ENCODE results near the gene ABHD10.

ABHD10 gene

GRCh38 chr3:111978583-111979433 lies at the start of gene ABHD10:
Gene ABHD10 (plus strand): TSS chr3:111979026. CDS start chr3:111979062, 36 bp downstream.
- DNase-seq, result peak; percentile 95

DNA sequence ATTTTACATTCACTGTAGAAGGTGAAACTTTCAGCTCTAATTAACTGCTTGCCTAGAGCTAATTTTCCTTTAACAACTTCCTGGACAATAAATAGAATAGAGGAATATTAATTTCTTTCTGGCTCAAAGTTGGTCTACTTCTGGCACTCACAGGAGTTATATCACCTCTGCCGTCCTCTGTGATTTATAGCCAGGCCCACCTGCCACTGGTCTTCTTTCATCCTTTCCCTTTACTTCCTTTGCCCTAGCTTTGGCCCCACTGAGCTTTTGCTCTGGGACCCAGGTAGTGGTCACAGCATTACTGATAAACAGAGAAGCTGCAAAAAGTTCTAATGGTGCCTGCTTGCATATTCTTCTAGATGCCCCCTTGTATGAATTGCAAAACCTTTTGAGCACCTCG lies 49.3 kb upstream of the ABHD10 start:
- DNase-seq, result no peak

GRCh38 chr3:111932946-111933345 lies 45.9 kb upstream of the ABHD10 start:
- DNase-seq, result no peak

DNA sequence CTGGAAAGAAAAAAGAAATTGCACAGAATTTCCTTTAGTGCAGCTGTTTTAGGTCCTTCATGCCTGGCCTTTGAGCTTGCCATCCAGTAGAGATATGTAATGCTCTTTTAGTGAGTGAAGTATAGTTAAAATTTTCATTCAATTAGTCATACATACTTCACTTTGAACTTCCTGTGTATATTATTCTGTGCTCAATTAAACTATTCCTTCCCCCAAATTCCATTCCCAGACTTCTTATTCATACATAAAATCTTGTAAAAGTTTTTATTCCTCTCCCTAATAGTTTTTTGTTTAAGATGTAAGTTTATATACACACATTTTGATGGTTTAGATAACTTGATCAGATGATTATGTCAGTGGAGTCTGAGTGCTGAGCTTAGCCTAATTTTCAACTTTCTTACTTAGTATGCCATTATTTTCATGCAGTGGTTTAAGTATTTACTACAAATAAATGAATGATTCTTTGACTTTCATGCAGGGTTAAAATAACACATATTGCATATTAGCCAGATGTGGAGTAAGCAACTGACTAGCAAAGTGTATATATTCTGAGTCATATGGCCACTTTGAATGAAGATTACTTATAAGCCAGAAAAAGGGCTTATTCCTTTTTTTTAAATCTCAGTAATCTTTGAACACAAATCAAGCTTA lies 42.5 kb upstream of the ABHD10 start:
- no peak for DNase-seq

- DNase-seq, result no peak
Measured at GRCh38 chr3:111936967-111937366, 41.9 kb upstream of the ABHD10 start.

- DNase-seq, result no peak
Measured at GRCh38 chr3:111937871-111938270, 41.0 kb upstream of the ABHD10 start.

DNA sequence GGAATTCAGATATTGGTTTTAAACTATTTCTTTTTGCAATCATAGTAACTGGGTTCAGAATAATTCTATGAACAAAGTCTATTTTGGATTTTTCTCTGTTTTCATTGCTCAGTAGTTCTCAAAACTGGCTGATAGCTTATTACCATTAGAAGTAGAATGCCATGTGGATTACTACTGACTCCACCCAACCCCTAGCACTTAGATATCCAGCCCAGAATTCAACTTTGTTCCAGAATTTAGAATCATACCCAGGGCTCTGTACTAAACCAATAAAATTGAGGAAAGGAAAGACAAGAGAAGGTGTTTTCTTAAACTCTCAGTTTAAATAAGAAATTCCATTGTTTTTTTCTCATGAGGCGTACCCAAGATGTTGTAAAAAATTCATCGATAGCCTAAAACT lies 39.0 kb upstream of the ABHD10 start:
- DNase-seq, result no peak

DNA sequence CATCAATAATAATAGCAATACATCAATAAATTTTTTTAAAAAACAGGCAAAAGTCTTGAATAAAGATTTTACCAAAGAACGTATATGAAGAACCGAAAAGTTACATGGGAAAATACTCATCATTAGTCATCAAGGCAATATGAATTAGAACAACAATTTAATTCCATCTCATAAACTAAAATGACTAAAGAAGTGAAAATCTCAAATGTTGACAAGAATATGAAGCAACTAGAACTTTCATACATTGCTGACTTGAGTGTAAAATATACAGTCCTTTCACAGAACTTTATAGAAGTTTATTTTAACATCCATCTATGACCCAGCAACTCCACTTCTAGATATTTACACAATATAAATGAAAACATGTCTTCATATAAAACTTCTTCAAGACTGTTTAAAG lies 35.3 kb upstream of the ABHD10 start:
- no peak for DNase-seq

GRCh38 chr3:111944372-111944771 lies 34.5 kb upstream of the ABHD10 start:
- DNase-seq, result no peak

DNA sequence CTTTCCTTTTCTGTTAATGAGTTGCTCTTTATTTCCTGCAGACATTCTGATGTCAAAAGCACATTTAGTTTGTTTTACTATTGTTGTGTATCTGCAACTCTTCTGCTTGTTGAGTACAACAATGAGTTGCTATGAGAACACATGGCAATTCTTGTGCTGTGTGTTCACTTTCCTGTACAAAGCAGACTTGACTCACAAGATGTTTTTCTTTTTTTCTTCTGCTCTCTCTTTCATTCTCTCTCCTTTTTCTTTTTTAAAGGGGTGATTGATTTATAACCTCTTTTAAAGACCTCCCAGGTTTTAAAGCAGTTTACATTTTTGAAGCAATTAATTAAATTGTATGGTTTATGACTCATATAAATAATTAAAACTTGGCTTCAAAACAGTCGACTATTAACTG lies 31.6 kb upstream of the ABHD10 start:
- DNase-seq, result no peak

DNA sequence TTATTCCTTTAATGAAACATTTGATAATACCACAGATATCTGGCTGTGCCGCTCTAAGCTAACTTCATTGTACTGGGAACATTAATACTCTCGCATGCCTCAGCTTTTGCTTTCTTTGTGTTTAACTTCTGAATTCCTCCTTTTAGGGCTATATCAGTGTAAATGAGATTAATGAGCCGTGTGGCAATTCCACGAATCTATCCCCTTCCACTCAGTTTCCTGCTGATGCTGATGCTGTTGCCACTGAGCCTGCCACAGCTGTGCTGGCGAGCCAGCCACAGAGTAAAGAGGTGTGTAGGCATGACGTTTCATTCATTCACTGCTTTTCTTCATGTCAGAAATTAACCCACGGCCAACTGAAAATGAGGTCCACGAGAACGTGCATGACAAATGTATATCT lies 30.0 kb upstream of the ABHD10 start:
- no peak for DNase-seq

- DNase-seq, result no peak
Measured at GRCh38 chr3:111949712-111950111, 29.1 kb upstream of the ABHD10 start.

DNA sequence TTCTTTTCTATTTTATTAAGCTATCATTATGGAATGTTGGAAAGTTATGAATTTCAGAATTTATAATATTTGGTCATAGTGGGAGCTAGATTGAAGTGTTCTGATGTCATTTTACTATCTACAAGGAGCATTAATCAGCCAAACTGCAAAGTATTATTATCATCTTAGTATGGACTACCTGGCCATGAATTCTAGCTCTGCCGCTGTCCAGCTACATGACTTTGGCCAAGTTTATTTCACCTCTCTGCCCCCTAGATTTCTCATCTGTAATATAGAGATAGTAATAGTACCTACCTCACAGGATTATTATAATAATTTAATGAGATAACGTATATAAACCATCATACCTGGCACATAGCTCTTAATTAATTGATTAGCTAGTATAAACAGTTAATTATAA lies 27.8 kb upstream of the ABHD10 start:
- no peak for DNase-seq

DNA sequence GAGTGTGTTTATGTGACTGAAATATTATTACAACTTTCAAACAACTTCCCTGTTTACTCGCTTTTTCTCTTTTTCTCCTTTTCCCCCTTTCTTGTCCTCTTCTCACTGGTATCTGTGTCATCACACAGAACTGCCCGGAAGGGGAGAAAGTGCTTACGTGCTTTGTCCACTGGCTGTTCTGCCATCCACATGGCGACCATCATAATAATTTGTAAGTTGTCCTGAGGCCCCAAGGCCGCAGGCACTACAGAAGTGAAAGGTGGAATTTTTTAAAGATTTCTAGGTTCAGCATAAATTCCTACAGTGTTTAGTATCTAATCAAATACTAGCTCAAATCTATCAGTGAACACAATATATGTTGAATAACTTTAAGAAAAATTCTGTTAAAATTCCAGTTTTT lies 26.7 kb upstream of the ABHD10 start:
- no peak for DNase-seq

DNA sequence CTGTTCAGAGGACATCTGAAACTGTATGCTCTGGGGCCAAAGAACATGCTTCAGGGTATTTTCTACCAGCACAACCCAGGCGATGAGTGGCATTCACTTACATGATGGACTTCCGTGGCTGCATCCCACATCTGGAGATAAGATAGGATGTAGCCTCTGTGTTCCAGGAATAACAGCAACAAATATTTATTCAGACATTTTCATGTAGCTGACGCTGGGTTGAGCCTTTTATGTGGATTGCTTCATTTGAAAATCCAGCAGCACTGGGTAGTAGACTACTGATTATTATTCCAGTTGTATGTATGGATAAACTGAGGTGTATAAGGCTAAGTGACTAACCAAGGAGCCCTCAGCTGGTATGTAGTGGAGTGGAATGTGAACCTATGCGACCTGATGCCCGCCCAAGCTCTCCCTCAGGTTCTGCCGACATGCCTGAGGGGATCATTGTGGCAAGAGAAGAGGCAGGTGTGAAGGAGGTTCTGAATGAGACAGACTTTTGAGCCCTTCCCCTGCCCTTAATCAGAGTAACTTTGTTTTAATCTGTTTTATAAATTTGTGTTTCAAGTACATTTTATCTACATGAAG lies 25.9 kb upstream of the ABHD10 start:
- no peak for DNase-seq

GRCh38 chr3:111954228-111954990 lies 24.4 kb upstream of the ABHD10 start:
- no peak for DNase-seq

GRCh38 chr3:111955876-111956275 lies 22.9 kb upstream of the ABHD10 start:
- DNase-seq, result no peak

- no peak for DNase-seq
Measured at GRCh38 chr3:111956449-111956848, 22.4 kb upstream of the ABHD10 start.

- no peak for DNase-seq
Measured at GRCh38 chr3:111956995-111957734, 21.7 kb upstream of the ABHD10 start.

DNA sequence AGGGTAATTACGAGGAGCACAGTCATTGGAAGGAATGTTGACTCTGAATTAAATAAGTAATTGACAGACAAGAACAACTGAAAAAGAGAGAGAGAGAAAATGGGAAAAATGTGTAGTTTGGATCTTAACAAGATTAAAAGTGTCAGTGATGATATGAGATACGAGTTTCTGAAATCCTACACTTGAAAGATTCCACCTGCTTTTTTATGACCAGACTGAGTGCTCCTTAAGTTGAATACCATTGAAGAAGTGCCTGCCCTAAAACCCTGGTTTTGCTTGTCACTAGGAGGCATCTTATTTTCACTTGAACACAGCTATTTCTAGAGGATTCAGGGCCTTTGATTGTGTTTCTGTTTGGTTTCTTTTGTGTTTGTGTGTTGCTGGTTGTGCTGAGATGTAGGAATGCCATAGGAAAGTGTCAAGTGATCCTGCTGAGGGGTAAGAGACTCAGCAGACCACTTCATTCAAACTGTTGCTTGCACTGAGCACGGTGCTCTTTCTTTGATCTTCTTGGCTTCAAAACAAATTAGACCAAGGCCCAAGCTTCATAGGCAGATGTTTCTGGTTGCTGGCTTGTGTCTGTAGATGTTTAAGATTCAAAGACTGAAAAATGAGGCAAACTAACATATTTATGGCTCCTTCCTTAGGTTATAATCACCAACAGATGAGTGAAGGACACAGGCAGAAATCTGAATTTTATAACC lies 17.2 kb upstream of the ABHD10 start:
- DNase-seq, result no peak

DNA sequence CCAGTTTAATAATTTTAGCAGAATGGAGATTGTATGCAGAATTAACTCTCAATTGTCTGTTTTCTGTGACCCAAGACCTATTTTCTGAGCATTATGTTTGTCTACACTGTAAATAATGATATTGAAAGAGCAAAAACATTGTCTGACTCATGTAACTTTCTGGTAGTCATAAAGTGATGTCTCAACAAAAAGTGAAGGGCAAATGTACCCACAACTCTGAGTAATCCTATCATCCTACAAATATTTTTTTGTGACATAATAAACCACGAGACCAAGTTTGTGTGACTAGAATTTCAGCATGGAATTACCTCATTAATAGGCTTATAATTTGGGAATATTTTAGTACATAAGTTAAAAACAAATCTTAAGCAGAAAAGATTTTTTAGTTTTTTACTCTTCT lies 15.4 kb upstream of the ABHD10 start:
- no peak for DNase-seq

- no peak for DNase-seq
Measured at GRCh38 chr3:111965484-111965883, 13.3 kb upstream of the ABHD10 start.
